IMR-90 (cell line): ENCODE measurements around the gene FBXO9. TPM values are rescaled to one million over a fixed set of nuclear protein-coding genes. Genes with fewer than 3 reads are reported as not detected.
A peak's percentile ranks its signal among the peaks of the same experiment; 100 is the strongest.

Source experiments
- ATAC-seq: fragments of 200-7000 bp; cut with Tn5 transposase; 2 replicates; pipeline ENCODE4 v1.9.1; 2020; ENCODE audit warnings: low read depth, mild to moderate bottlenecking, moderate library complexity
- BruUV-seq: library from RNA; stranded (reverse); fragments of 400-500 nt; replicated peaks from 2 replicates; lab custom pipeline; 2021; lab: Mats Ljungman, UMichigan
- CTCF ChIA-PET: fragments of 300-600 bp; formaldehyde crosslinking; extraction: SDS; loops from one replicate; lab custom pipeline; 2021; ENCODE audit warnings: antibody characterized with exemption; lab: Yijun Ruan, JAX
- POLR2A ChIA-PET: fragments of 300-600 bp; sonication (Branson Sonifier 250); formaldehyde crosslinking; loops from one replicate; lab custom pipeline; 2022; ENCODE audit warnings: antibody characterized with exemption; ENCODE audit not compliant: unreplicated experiment; lab: Charles Lee
- DNase-seq: peaks from one replicate; pipeline ENCODE4 v3.0.0; 2013
- H2AFZ ChIP-seq: replicated peaks from 2 replicates; pipeline ENCODE3; 2013; ENCODE audit warnings: low read length, mild to moderate bottlenecking; ENCODE audit not compliant: poor library complexity
- H2AK5ac ChIP-seq: 2 replicates; pipeline ENCODE4 v1.6.1; 2013; ENCODE audit warnings: low read depth, low read length, inconsistent platforms
- H2AK9ac ChIP-seq: replicated peaks from 2 replicates; pipeline ENCODE3; 2013; ENCODE audit warnings: mild to moderate bottlenecking, low read depth, low read length, moderate library complexity; ENCODE audit not compliant: poor library complexity
- H2BK120ac ChIP-seq: 2 replicates; pipeline ENCODE4 v1.6.1; 2013; ENCODE audit warnings: low read depth, low read length, inconsistent platforms
- H2BK15ac ChIP-seq: 3 replicates; pipeline ENCODE4 v1.6.1; 2013; ENCODE audit warnings: low read depth, low read length, inconsistent platforms
- H2BK20ac ChIP-seq: 2 replicates; pipeline ENCODE4 v1.6.1; 2013; ENCODE audit warnings: low read depth, mild to moderate bottlenecking, inconsistent platforms, low read length, moderate library complexity
- H2BK5ac ChIP-seq: 2 replicates; pipeline ENCODE4 v1.6.1; 2013; ENCODE audit warnings: mild to moderate bottlenecking, low read depth, low read length, inconsistent platforms; ENCODE audit not compliant: poor library complexity, severe bottlenecking
- H3K14ac ChIP-seq: replicated peaks from 2 replicates; pipeline ENCODE4 v1.6.1; 2013; ENCODE audit warnings: low read depth, low read length, inconsistent platforms
- H3K18ac ChIP-seq: 2 replicates; pipeline ENCODE4 v1.6.1; 2013; ENCODE audit warnings: low read depth, low read length, control low read depth
- H3K23ac ChIP-seq: 2 replicates; pipeline ENCODE4 v1.6.1; 2013; ENCODE audit warnings: low read depth, low read length, inconsistent platforms
- H3K27ac ChIP-seq: 2 replicates; pipeline ENCODE4 v1.5.1; 2013; ENCODE audit warnings: mild to moderate bottlenecking, control low read depth, low read length; ENCODE audit not compliant: insufficient read depth
- H3K27me3 ChIP-seq: 2 replicates; pipeline ENCODE4 v1.6.1; 2013; ENCODE audit warnings: low read length; ENCODE audit not compliant: control insufficient read depth, insufficient read depth
- H3K36me3 ChIP-seq: 2 replicates; pipeline ENCODE4 v1.6.1; 2013; ENCODE audit warnings: low read length, mixed read lengths; ENCODE audit not compliant: control insufficient read depth, insufficient read depth
- H3K4ac ChIP-seq: 2 replicates; pipeline ENCODE4 v1.6.1; 2013; ENCODE audit warnings: low read depth, low read length, inconsistent platforms
- H3K4me1 ChIP-seq: 2 replicates; pipeline ENCODE4 v1.6.1; 2013; ENCODE audit warnings: low read length, mixed read lengths; ENCODE audit not compliant: control insufficient read depth, insufficient read depth
- H3K4me2 ChIP-seq: 2 replicates; pipeline ENCODE4 v1.6.1; 2013; ENCODE audit warnings: low read depth, mild to moderate bottlenecking, control low read depth, low read length, moderate library complexity
- H3K4me3 ChIP-seq: 2 replicates; pipeline ENCODE4 v1.5.1; 2013; ENCODE audit warnings: low read depth, mild to moderate bottlenecking, control low read depth, low read length, moderate library complexity; ENCODE audit not compliant: insufficient read depth
- H3K56ac ChIP-seq: 2 replicates; pipeline ENCODE4 v1.6.1; 2013; ENCODE audit warnings: low read length, inconsistent platforms; ENCODE audit not compliant: insufficient read depth; ENCODE audit errors: extremely low read depth
- H3K79me1 ChIP-seq, 2 experiments: 2 replicates each; pipeline ENCODE4 v1.6.1; 2013; ENCODE audit warnings: low read length in 2 of 2, inconsistent platforms in 1 of 2, low read depth in 1 of 2
- H3K9ac ChIP-seq: 2 replicates; pipeline ENCODE4 v1.6.1; 2013; ENCODE audit warnings: low read depth, low read length, control low read depth
- H3K9me1 ChIP-seq: 2 replicates; pipeline ENCODE4 v1.6.1; 2013; ENCODE audit warnings: low read length, inconsistent platforms; ENCODE audit not compliant: insufficient read depth
- H3K9me3 ChIP-seq: 2 replicates; pipeline ENCODE4 v1.6.1; 2013; ENCODE audit warnings: low read length; ENCODE audit not compliant: control insufficient read depth, insufficient read depth
- H4K20me1 ChIP-seq: 2 replicates; pipeline ENCODE4 v1.6.1; 2013; ENCODE audit warnings: low read length, inconsistent platforms; ENCODE audit not compliant: insufficient read depth
- H4K5ac ChIP-seq: 2 replicates; pipeline ENCODE4 v1.6.1; 2013; ENCODE audit warnings: mild to moderate bottlenecking, low read depth, low read length, control low read depth
- H4K8ac ChIP-seq, 2 experiments: 2 replicates each; pipeline ENCODE4 v1.6.1; 2013; ENCODE audit warnings: low read depth in 2 of 2, low read length in 2 of 2, control low read depth in 1 of 2, inconsistent platforms in 1 of 2
- H4K91ac ChIP-seq: 2 replicates; pipeline ENCODE4 v1.6.1; 2013; ENCODE audit warnings: low read depth, low read length, inconsistent platforms; ENCODE audit not compliant: insufficient read depth
- CEBPB ChIP-seq: IDR thresholded peaks from 2 replicates; pipeline ENCODE4 v1.6.1; 2012; ENCODE audit warnings: low read depth, low read length, improper control_type of control experiment
- CTCF ChIP-seq: conservative IDR thresholded peaks from 2 replicates; pipeline ENCODE4 v1.5.1; 2012; ENCODE audit warnings: mild to moderate bottlenecking, low read depth, low read length, improper control_type of control experiment
- ELK1 ChIP-seq: fragments of 150-350 bp; IDR thresholded peaks from 2 replicates; pipeline ENCODE4 v1.6.1; 2016; ENCODE audit warnings: low read depth, mild to moderate bottlenecking, low read length, moderate library complexity, borderline replicate concordance
- MXI1 ChIP-seq: IDR thresholded peaks from 2 replicates; pipeline ENCODE4 v1.6.1; 2012; ENCODE audit warnings: low read depth, mild to moderate bottlenecking, low read length, moderate library complexity, borderline replicate concordance
- RAD21 ChIP-seq: IDR thresholded peaks from 2 replicates; pipeline ENCODE4 v1.6.1; 2012; ENCODE audit warnings: low read length, improper control_type of control experiment
- RCOR1 ChIP-seq: IDR thresholded peaks from 2 replicates; pipeline ENCODE4 v1.6.1; 2012; ENCODE audit warnings: mild to moderate bottlenecking, low read length, improper control_type of control experiment; ENCODE audit not compliant: insufficient replicate concordance
- RFX5 ChIP-seq: IDR thresholded peaks from 2 replicates; pipeline ENCODE4 v1.8.0; 2012; ENCODE audit warnings: low read depth, mild to moderate bottlenecking, low read length, moderate library complexity
- USF2 ChIP-seq: fragments of 150-350 bp; IDR thresholded peaks from 2 replicates; pipeline ENCODE4 v1.6.1; 2017; ENCODE audit warnings: mild to moderate bottlenecking, antibody characterized with exemption, low read length, low read depth
- WGBS, 2 experiments: methylation state at CpG; one replicate each; pipeline versions ENCODE4 v1.1.5 to v1.1.7; 2013; ENCODE audit warnings: missing lambda C conversion rate in 2 of 2; ENCODE audit not compliant: insufficient read length in 1 of 2; ENCODE audit errors: extremely low coverage in 2 of 2; 5-methylcytosine and 5-hydroxymethylcytosine counted together
- dilution Hi-C: fragments of 300-500 bp; cut with HindIII; formaldehyde crosslinking; loops from one replicate; pipeline ENCODE4 v1.14.3; 2018; ENCODE audit warnings: low sequenced_read_pairs; ENCODE audit not compliant: unreplicated experiment
- in situ Hi-C: fragments of 300-500 bp; cut with MboI; formaldehyde crosslinking; loops from 3 replicates; pipeline ENCODE4 v1.14.3; 2019; ENCODE audit warnings: low sequenced_read_pairs, inconsistent platforms, mixed read lengths
- intact Hi-C: fragments of 100-400 bp; cut with micrococcal nuclease; formaldehyde crosslinking; loops from 2 replicates; pipeline ENCODE4 v1.10.0; 2022
- polyA plus RNA-seq, 3 experiments: library from polyadenylated mRNA; depleted of rRNA; stranded (reverse); fragments of >200 nt; gene quantifications; 2 replicates each; pipeline ENCODE4 v1.2.3, GENCODE V29; 2012; ENCODE audit warnings: low replicate concordance in 1 of 3
- total RNA-seq: library from RNA; depleted of rRNA; stranded (reverse); fragments of >200 nt; gene quantifications from 2 replicates; pipeline ENCODE4 v1.2.3, GENCODE V29; 2012

FBXO9 gene
- total and polyA plus RNA-seq, 2 of the 4 experiments (the other 2 are of a cell fraction): 49.6 to 65.9 TPM

GRCh38 chr6:53044572-53044971, 20.6 kb upstream of the FBXO9 start:
- ChIA-PET POLR2A (no interaction called here), CTCF (no interaction called here)
- H3K4ac ChIP-seq: peak overlapping the region; percentile 75; the same call in 1 of the 2 replicates
- no TSS peak for BruUV-seq
- peaks cover 10% of the 10 kb centered on the region for H3K9me1 ChIP-seq
- no peaks in the 10 kb centered on the region for H3K27me3 ChIP-seq
- H3K23ac ChIP-seq: peak overlapping the region; percentile 74; the same call in 1 of the 2 replicates
- no peak for DNase-seq
- peak overlapping the region; percentile 21; the same call in 1 of the 2 replicates for H3K9ac ChIP-seq
- H4K5ac ChIP-seq: peak overlapping the region; percentile 73; the same call in 1 of the 2 replicates
- no CpG with 5 or more reads among the region's 4 CpGs for WGBS, 2 experiments
- peak overlapping the region in 1 of 2 experiments; percentile 64; a peak in 2 of 4 replicates for H4K8ac ChIP-seq
- in situ Hi-C loops: no loop called here
- peaks cover 13% of the 10 kb centered on the region; the same call in 1 of the 2 replicates for H3K36me3 ChIP-seq
- dilution Hi-C loops: no loop called here
- H3K27ac ChIP-seq: peak overlapping the region; percentile 45; the same call in 1 of the 2 replicates
- intact Hi-C loops: no loop called here
- peaks cover 9 to 54% of the 10 kb centered on the region in 2 experiments; a peak in 3 of 4 replicates for H3K79me1 ChIP-seq
- peak overlapping the region; percentile 51; the same call in 1 of the 2 replicates for H4K91ac ChIP-seq
- H3K9me3 ChIP-seq: no peaks in the 10 kb centered on the region
- H3K4me3 ChIP-seq: no peak overlapping the region
- peaks cover 27% of the 10 kb centered on the region for H3K4me1 ChIP-seq
- H3K4me2 ChIP-seq: peak overlapping the region; percentile 81; the same call in 1 of the 2 replicates
- H2BK5ac ChIP-seq: peak overlapping the region; percentile 75
- H2BK120ac ChIP-seq: peak overlapping the region; percentile 87
- H4K20me1 ChIP-seq: no peaks in the 10 kb centered on the region
- no peak overlapping the region for H3K56ac ChIP-seq
- no peak overlapping the region for H2AFZ ChIP-seq
- no peak overlapping the region for H2AK9ac ChIP-seq
- peak overlapping the region; percentile 74; the same call in 1 of the 2 replicates for H3K14ac ChIP-seq
- no peak for TF ChIP-seq CTCF
- TF ChIP-seq ELK1: no peak
- TF ChIP-seq MXI1: no peak
- TF ChIP-seq USF2: no peak
- TF ChIP-seq RFX5: no peak
- TF ChIP-seq RAD21: no peak
- no peak for TF ChIP-seq RCOR1
- no peak for TF ChIP-seq CEBPB
- H3K18ac ChIP-seq: peak overlapping the region; percentile 90
- H2BK15ac ChIP-seq: 0 out of 3 replicates have a peak overlapping the region, but pooled peaks have one; percentile 47
- peak overlapping the region; percentile 90 for H2BK20ac ChIP-seq
- no peak overlapping the region for H2AK5ac ChIP-seq
- no peak for ATAC-seq
